ENCODE results near the gene ITIH3.

DNA sequence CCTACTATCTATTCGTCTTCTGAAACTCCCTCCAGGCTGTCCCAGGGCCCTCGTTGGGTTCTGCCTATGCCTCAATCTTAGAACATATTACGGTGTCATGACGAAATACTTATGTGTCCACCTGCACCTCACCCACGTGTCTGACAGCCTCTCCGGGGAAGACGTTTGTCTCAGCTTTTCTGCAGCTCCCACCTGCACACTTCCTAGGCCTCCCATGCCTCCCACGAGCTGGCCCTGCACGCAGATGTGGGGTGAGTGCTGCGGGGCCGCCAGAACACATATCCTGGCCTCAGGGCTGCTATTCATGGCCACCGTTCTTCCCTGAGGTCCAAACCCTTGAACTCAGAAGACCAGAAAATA lies 47.4 kb downstream of the ITIH3 start:
- TF ChIP-seq, protein P1, sequence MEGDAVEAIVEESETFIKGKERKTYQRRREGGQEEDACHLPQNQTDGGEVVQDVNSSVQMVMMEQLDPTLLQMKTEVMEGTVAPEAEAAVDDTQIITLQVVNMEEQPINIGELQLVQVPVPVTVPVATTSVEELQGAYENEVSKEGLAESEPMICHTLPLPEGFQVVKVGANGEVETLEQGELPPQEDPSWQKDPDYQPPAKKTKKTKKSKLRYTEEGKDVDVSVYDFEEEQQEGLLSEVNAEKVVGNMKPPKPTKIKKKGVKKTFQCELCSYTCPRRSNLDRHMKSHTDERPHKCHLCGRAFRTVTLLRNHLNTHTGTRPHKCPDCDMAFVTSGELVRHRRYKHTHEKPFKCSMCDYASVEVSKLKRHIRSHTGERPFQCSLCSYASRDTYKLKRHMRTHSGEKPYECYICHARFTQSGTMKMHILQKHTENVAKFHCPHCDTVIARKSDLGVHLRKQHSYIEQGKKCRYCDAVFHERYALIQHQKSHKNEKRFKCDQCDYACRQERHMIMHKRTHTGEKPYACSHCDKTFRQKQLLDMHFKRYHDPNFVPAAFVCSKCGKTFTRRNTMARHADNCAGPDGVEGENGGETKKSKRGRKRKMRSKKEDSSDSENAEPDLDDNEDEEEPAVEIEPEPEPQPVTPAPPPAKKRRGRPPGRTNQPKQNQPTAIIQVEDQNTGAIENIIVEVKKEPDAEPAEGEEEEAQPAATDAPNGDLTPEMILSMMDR (conservative IDR thresholded peaks at IDR 0.05; ENCODE audit: low read depth, low read length): no peak
- TF ChIP-seq EZH2 (IDR thresholded peaks at IDR 0.05; ENCODE audit: borderline replicate concordance, low read depth, low read length, poor library complexity, severe bottlenecking): no peak

Data from A673 (cell line).